GM19324 (cell line): ENCODE results near the gene RIT2.

ENCODE experiments used
- ATAC-seq: cut with Tn5 transposase; IDR thresholded peaks from one replicate; pipeline ENCODE4 v1.9.1; 2021; ENCODE audit warnings: mild to moderate bottlenecking, moderate library complexity; ENCODE audit not compliant: unreplicated experiment, low FRiP score

Gene RIT2

GRCh38 chr18:43092539-43092938, 22.9 kb downstream of the RIT2 start:
- ATAC-seq, result no peak

- no peak for ATAC-seq
Measured at GRCh38 chr18:43081396-43081795, 34.1 kb downstream of the RIT2 start.

GRCh38 chr18:43080671-43081070, 34.8 kb downstream of the RIT2 start:
- no peak for ATAC-seq

GRCh38 chr18:43079422-43079821, 36.1 kb downstream of the RIT2 start:
- ATAC-seq, result no peak

- no peak for ATAC-seq
Measured at GRCh38 chr18:43078478-43079092, 36.9 kb downstream of the RIT2 start.

GRCh38 chr18:43077510-43078308, 37.8 kb downstream of the RIT2 start:
- ATAC-seq, result no peak

GRCh38 chr18:43073771-43074170, 41.7 kb downstream of the RIT2 start:
- ATAC-seq, result no peak

- ATAC-seq, result no peak
Measured at GRCh38 chr18:43068781-43069180, 46.7 kb downstream of the RIT2 start.

GRCh38 chr18:43067570-43067969, 47.9 kb downstream of the RIT2 start:
- ATAC-seq, result no peak

GRCh38 chr18:43061816-43062215, 53.7 kb downstream of the RIT2 start:
- no peak for ATAC-seq

GRCh38 chr18:43061318-43061717, 54.2 kb downstream of the RIT2 start:
- no peak for ATAC-seq

- ATAC-seq, result no peak
Measured at GRCh38 chr18:43060020-43060419, 55.5 kb downstream of the RIT2 start.

GRCh38 chr18:43054815-43055519, 60.5 kb downstream of the RIT2 start:
- no peak for ATAC-seq

GRCh38 chr18:43049021-43049420, 66.5 kb downstream of the RIT2 start:
- no peak for ATAC-seq

- no peak for ATAC-seq
Measured at GRCh38 chr18:43046322-43046721, 69.2 kb downstream of the RIT2 start.

GRCh38 chr18:43043626-43044025, 71.9 kb downstream of the RIT2 start:
- no peak for ATAC-seq

GRCh38 chr18:43040281-43040680, 75.2 kb downstream of the RIT2 start:
- ATAC-seq, result no peak

GRCh38 chr18:43034683-43035500, 80.6 kb downstream of the RIT2 start:
- ATAC-seq, result no peak

- no peak for ATAC-seq
Measured at GRCh38 chr18:43031169-43031568, 84.3 kb downstream of the RIT2 start.

- ATAC-seq, result no peak
Measured at GRCh38 chr18:43029414-43029813, 86.1 kb downstream of the RIT2 start.

GRCh38 chr18:43022874-43023273, 92.6 kb downstream of the RIT2 start:
- ATAC-seq, result no peak
